Nephron progenitor cell (in vitro differentiated cells): ENCODE measurements around the gene ZNF580.

Source experiments
- DNase-seq: peaks from one replicate; pipeline ENCODE4 v3.0.0; 2021
- H3K27ac Mint-ChIP-seq: 2 replicates; pipeline ENCODE4 v1.8.0; 2021; ENCODE audit warnings: mild to moderate bottlenecking, moderate library complexity, mixed read lengths
- H3K27me3 Mint-ChIP-seq: 2 replicates; pipeline ENCODE4 v1.8.0; 2021; ENCODE audit warnings: mild to moderate bottlenecking, low read depth, mixed read lengths; ENCODE audit not compliant: poor library complexity
- H3K36me3 Mint-ChIP-seq: 2 replicates; pipeline ENCODE4 v1.8.0; 2021; ENCODE audit warnings: low read depth, mixed read lengths
- H3K4me1 Mint-ChIP-seq: 2 replicates; pipeline ENCODE4 v1.8.0; 2021; ENCODE audit warnings: mixed read lengths
- H3K4me3 Mint-ChIP-seq: 2 replicates; pipeline ENCODE4 v1.8.0; 2021; ENCODE audit warnings: mild to moderate bottlenecking, moderate library complexity, mixed read lengths
- H3K9me3 Mint-ChIP-seq: 2 replicates; pipeline ENCODE4 v1.8.0; 2021; ENCODE audit warnings: mild to moderate bottlenecking, moderate library complexity, mixed read lengths
- CTCF ChIP-seq: fragments of 200-600 bp; sonication (generic); IDR thresholded peaks from 2 replicates; pipeline ENCODE4 v1.5.0; 2021; ENCODE audit warnings: antibody characterized with exemption

ZNF580 gene

DNA sequence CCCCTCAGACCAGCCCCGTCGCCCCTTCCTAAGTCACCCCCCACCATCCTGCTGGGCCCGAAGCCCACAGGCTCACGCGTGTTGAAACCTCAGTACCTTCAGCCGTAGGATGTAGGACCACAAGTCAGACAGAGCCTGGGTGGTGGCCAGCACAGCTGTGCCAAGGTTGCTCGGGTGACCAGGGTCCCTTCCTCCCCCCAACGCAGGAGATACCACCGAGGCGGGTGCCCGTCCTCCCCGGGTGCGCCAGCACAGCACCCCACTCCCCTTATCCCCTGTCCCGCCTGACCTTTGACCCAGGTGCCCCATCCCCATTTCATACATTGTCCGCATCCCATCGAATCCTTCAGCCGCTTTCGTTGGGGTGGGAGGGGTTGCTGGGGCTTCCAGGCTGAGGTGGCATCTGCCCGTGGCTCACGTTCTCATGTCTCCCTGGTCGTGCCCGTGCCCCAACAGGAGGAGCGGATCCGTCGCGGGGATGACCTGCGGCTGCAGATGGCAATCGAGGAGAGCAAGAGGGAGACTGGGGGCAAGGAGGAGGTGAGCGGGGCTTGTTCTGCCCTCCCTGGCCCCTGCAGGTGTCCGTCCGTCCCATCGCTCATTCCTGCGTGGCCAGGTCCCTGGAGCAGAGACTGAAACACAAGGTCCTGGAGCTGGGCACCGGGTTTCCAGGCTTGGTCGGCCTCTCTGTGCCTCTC is 48.8 kb downstream of the ZNF580 start:
- Mint-ChIP-seq H3K4me3 (no peak overlapping the region), H3K9me3 (no peaks in the 10 kb centered on the region), H3K27me3 (no peaks in the 10 kb centered on the region), H3K36me3 (peaks cover 12% of the 10 kb centered on the region), H3K4me1 (peaks cover 17% of the 10 kb centered on the region), H3K27ac (no peak overlapping the region)
- DNase-seq, result no peak
- no peak for TF ChIP-seq CTCF

DNA sequence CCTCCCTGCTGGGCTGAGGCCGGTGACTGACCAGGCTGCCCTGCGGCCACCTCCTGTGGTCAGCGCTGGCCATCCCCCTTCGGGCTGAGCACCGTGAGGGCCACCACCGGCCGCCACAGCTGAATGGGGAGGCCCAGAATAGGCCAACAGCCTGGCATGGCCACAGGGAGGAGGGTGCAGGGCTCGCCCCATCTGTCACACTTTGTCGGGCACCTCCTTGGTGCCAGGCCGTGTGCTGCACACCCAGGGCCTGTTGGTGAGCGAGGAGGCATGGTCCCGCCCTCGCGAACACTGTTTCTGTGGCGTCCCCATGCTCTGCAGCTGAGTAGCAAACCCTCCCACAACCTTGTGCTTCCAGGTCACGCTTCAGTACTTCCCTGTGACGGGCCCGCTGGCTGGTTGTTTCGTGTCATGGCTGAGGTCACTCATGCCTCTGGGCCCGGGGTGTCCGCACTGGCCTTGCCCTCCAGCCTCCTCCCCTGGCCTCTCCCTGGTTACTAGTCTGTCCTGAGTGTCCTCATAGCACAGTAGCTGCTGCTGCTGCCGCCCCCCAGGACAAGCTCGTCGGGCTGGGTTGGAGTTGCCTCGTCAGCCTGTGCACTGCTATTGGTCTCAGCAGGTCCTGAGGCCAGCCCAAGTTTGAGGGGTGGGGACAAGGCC is 49.4 kb downstream of the ZNF580 start:
- H3K27ac Mint-ChIP-seq, result no peak overlapping the region
- no peak for TF ChIP-seq CTCF
- H3K27me3 Mint-ChIP-seq, result no peaks in the 10 kb centered on the region
- no peaks in the 10 kb centered on the region for H3K9me3 Mint-ChIP-seq
- H3K4me1 Mint-ChIP-seq, result peaks cover 17% of the 10 kb centered on the region
- H3K36me3 Mint-ChIP-seq, result peaks cover 12% of the 10 kb centered on the region
- DNase-seq, result peak; percentile 59
- no peak overlapping the region for H3K4me3 Mint-ChIP-seq

DNA sequence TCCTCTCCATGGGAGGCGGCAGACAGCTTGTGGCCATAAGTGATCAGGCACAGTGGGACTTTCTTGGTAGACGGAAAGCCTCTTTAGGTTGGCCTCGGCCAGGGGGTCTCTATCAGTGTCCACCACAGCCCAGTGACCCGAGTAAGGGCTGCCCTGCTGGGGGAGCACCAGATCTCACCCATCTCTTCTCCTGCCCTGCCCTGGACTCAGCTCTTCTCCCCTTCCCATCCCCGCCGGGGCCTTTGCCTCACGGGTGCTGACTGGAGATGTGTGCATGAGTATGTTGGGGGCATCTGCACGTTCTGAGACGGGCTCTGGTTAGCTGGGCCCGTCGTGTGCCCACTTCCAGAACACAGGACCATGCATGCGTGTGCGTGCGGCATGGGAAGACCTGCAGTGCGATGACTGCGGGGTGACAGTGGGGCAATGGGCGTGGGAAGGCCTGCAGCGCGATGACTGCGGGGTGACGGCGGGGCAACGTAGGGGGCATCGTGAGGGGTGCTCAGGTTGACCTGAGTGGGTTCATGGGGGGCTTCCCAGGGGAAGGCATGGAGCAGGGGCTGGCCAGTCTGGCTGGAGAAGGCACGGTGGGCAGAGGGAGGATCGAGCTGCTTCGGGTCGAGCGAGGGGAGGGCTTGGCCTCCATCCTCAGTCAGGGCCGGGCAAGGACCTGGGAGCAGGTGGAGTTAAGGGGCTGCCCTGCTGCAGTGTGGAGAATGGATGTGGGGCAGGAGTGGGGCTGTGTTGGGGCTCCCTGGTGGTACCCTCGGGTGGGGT is 50.2 kb downstream of the ZNF580 start:
- H3K9me3 Mint-ChIP-seq, result no peaks in the 10 kb centered on the region
- no peaks in the 10 kb centered on the region for H3K27me3 Mint-ChIP-seq
- no peak for DNase-seq
- H3K4me3 Mint-ChIP-seq, result no peak overlapping the region
- TF ChIP-seq CTCF, result no peak
- peaks cover 16% of the 10 kb centered on the region for H3K36me3 Mint-ChIP-seq
- H3K4me1 Mint-ChIP-seq, result peaks cover 17% of the 10 kb centered on the region
- H3K27ac Mint-ChIP-seq, result no peak overlapping the region

DNA sequence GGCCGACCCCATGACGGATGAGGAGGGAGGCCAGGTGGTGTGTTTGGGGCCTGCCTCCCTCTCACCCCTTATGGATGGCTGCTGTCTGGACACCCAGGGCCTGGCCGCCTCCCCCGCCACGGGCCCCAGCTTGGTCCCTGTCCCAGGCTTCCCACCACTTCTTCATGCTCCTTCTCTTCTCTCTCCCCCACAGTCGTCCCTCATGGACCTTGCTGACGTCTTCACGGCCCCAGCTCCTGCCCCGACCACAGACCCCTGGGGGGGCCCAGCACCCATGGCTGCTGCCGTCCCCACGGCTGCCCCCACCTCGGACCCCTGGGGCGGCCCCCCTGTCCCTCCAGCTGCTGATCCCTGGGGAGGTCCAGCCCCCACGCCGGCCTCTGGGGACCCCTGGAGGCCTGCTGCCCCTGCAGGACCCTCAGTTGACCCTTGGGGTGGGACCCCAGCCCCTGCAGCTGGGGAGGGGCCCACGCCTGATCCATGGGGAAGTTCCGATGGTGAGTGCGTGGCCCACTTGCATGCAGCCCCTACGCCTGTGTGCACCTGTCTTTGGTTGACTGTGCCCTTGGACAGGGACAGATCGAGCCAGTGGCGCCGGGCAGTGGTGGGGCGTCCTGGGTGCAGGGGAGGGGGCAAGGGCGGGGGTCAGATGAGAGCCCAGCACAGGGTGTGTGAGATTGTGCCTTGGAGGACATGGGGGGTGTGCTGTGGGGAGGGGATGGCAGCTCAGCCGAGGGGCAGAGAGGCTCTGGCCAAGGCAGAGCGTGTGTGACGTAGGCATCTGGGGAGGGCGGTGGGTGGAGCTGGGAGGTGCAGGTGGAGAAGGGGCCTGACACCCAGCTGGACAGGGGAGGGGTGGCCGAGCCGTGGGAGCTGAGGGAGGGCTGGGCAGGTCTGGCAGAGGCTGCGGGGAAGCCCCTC is 51.0 kb downstream of the ZNF580 start:
- Mint-ChIP-seq H3K4me3 (no peak overlapping the region), H3K27ac (no peak overlapping the region), H3K4me1 (peaks cover 17% of the 10 kb centered on the region), H3K27me3 (no peaks in the 10 kb centered on the region), H3K9me3 (no peaks in the 10 kb centered on the region), H3K36me3 (peaks cover 10% of the 10 kb centered on the region)
- DNase-seq, result no peak
- no peak for TF ChIP-seq CTCF

DNA sequence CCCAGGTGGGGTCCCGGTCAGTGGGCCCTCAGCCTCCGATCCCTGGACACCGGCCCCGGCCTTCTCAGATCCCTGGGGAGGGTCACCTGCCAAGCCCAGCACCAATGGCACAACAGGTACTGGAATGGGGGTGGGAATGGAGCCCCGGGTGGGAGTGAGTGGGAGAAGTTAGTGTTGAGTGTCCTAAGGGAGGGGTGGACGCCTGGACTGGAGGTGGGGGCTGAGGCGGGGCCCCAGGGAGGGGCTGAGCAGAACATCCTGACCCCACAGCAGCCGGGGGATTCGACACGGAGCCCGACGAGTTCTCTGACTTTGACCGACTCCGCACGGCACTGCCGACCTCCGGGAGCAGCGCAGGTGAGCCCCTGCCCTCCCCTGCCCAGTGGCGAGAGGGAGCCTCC is 51.9 kb downstream of the ZNF580 start:
- Mint-ChIP-seq H3K9me3 (no peaks in the 10 kb centered on the region), H3K4me3 (no peak overlapping the region), H3K27ac (no peak overlapping the region), H3K27me3 (no peaks in the 10 kb centered on the region), H3K36me3 (peaks cover 16% of the 10 kb centered on the region), H3K4me1 (peaks cover 17% of the 10 kb centered on the region)
- no peak for DNase-seq
- no peak for TF ChIP-seq CTCF
